ENCODE measurements around the gene RILP. TPM values are rescaled to one million over a fixed set of nuclear protein-coding genes. Genes with fewer than 3 reads are reported as not detected.

RILP gene
- total and polyA plus RNA-seq, 10 of the 15 experiments (the other 5 are each of a cell fraction or from before 2014, with no cell fraction given) = 0.60 to 6.1 (median 3.3) TPM; not detected in 1

DNA sequence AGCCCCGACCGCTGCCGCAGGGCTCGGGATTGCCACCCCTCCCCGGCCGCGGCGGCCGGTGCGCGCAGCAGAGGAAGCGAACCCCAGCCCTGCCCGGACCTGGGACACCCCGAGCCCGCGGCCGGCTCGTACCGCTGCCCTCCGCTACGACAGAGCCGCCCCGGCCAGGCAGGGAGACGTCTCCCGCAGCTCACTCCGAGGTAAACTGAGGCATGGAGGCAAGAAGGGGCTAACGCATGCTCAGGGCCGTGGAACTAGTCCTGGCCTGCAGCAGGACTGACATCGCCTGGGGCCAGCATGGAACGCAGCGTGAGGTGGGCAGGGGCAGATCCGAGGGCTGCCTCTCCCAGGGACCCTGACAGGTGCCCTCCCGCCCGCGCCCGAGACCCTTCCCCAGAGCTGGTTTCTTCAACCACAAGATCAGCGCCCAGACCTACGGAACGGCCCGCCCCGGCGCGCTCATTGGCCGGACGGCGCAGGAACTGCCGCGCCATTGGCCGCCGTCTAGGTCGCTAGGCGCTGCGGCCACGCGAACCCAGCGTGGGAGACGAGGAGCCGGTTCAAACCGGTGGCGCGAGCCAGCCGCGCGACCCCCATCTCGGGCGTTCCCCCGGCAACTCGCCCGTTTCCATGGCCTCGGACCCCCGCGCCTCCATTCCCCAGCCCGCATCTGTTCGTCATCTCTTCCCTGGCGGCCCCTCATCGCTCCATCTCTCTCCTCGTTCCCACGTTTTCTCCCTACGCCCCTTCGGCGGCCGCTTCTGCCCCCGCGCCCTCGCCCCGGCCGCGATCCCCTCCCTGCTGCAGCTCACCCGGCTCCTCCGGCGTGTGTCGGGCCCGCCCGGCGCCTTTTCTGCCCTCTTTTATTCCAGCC lies 21.4 kb downstream of the RILP start, which contains the start of gene SLC43A2 (continued):
- TF ChIP-seq MLLT1 (IDR thresholded peaks at IDR 0.05) = peak; percentile 56; the same call in 1 of the 2 replicates
- TF ChIP-seq ZNF217 (IDR thresholded peaks at IDR 0.05) = 0 out of 2 replicates have a peak, but pooled peaks have one; percentile 35
- 0 out of 2 replicates have a peak, but pooled peaks have one; percentile 10 for TF ChIP-seq NRF1 (conservative IDR thresholded peaks at IDR 0.05; ENCODE audit: low read depth, low read length)
- no peak for TF ChIP-seq ZBED1 (IDR thresholded peaks at IDR 0.05; ENCODE audit: borderline replicate concordance)
- TF ChIP-seq YY1 (IDR thresholded peaks at IDR 0.05; ENCODE audit: low read depth, low read length) = peak; percentile 42; the same call in 1 of the 2 replicates
- TF ChIP-seq RFX5 (IDR thresholded peaks at IDR 0.05; ENCODE audit: low read depth, low read length) = 0 out of 2 replicates have a peak, but pooled peaks have one; percentile 64
- TF ChIP-seq POLR2A (IDR thresholded peaks at IDR 0.05; ENCODE audit: low read depth, low read length) = peak; percentile 73
- peak; percentile 98 for TF ChIP-seq NKRF (conservative IDR thresholded peaks at IDR 0.05)
- peak; percentile 60 for TF ChIP-seq MEF2B (IDR thresholded peaks at IDR 0.05; ENCODE audit: partially characterized antibody, poor library complexity, severe bottlenecking)
- TF ChIP-seq SIN3A (IDR thresholded peaks at IDR 0.05; ENCODE audit: low read depth, low read length) = peak; percentile 65; the same call in 1 of the 2 replicates
- TF ChIP-seq POU2F2 (IDR thresholded peaks at IDR 0.05; ENCODE audit: borderline replicate concordance, low read depth, low read length) = 0 out of 3 replicates have a peak, but pooled peaks have one; percentile 7
- no peak for TF ChIP-seq RCOR1 (conservative IDR thresholded peaks at IDR 0.05; ENCODE audit: low read depth, low read length)
- TF ChIP-seq MXI1 (IDR thresholded peaks at IDR 0.05; ENCODE audit: low read depth, low read length) = peak; percentile 94
- 0 out of 2 replicates have a peak, but pooled peaks have one; percentile 6 for TF ChIP-seq EED (IDR thresholded peaks at IDR 0.05; ENCODE audit: low read depth)
- peak; percentile 92 for TF ChIP-seq SP1 (IDR thresholded peaks at IDR 0.05; ENCODE audit: low read depth, low read length)
- no peak for TF ChIP-seq POLR2AphosphoS2 (IDR thresholded peaks at IDR 0.05; ENCODE audit: low read depth, low read length)
- TF ChIP-seq GATAD2B (conservative IDR thresholded peaks at IDR 0.05; ENCODE audit: low read depth) = 0 out of 2 replicates have a peak, but pooled peaks have one; percentile 74
- 0 out of 2 replicates have a peak, but pooled peaks have one; percentile 52 for TF ChIP-seq CHD2 (IDR thresholded peaks at IDR 0.05; ENCODE audit: borderline replicate concordance, low read depth, low read length)
- TF ChIP-seq BMI1 (IDR thresholded peaks at IDR 0.05; ENCODE audit: borderline replicate concordance) = peak; percentile 82; the same call in 1 of the 2 replicates
- TF ChIP-seq RAD51 (IDR thresholded peaks at IDR 0.05) = no peak

All from GM12878 (cell line).